Breast epithelium (tissue), 3 donors: Measurements from ENCODE around the gene TSHR.

Experiments
- POLR2A ChIP-seq: fragments of 450-650 bp; IDR thresholded peaks from one replicate; pipeline ENCODE4 v1.6.1; 2016; ENCODE audit warnings: antibody characterized with exemption, mild to moderate bottlenecking, moderate library complexity
- POLR2AphosphoS5 ChIP-seq, 3 donors: sonication (generic); formaldehyde crosslinking; IDR thresholded peaks; one replicate each; pipeline ENCODE4 v1.6.1; 2017; ENCODE audit warnings: antibody characterized with exemption in 3 of 3

- TF ChIP-seq POLR2A (no peak), POLR2AphosphoS5 (IDR thresholded peaks at IDR 0.05) (no peak)
These were observed 148.0 kb downstream of the TSHR start for GRCh38 chr14:81103443-81103842.
